GM19397 (cell line): ENCODE results near the gene CRABP1.
"Not testable (repeated sequence)": the region's sequence is repeated elsewhere in the genome, so short reads cannot be mapped to it uniquely, and the experiment has no call there.

ENCODE experiments used
- ATAC-seq: cut with Tn5 transposase; IDR thresholded peaks from one replicate; pipeline ENCODE4 v1.9.1; 2021; ENCODE audit warnings: mild to moderate bottlenecking, moderate library complexity; ENCODE audit not compliant: unreplicated experiment

The CRABP1 gene

DNA sequence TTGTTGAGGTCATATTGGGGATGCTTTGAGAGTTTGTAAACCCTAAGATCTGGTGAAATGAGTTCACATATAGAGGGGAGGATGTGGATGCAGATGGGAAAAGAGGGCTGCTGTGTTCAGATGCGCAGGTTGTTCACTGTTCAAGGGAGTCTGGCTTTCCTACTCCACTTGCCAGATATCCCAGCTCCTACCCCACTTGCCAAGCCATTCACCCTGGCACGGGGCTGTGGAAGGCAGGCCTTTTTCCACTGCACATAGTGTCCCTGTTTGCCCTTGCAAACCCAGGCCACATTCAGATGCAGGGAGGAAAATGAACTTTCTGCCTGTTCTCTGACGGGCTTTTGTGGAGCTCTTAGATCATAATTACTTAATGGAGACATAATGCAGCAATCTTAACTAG, 29.0 kb downstream of the CRABP1 start:
- ATAC-seq: no peak

DNA sequence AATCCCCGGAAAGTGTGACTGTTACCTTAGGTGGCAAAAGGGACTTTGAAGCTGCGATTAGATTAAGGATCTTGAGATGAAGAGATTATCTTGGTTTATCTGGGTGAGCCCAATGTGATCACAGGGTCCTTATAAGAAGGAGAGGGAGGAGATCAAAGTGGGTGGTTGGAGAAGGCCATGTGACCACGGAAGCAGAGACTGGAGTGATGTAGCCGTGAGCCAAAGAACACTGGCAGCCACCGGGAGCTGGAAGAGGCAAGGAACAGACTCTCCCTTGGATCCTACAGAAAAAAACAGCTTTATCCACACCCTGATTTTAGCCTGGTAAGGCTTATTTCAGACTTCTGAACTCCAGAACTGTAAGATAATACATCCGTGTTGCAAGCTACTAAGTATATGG, 29.9 kb downstream of the CRABP1 start:
- ATAC-seq: no peak

DNA sequence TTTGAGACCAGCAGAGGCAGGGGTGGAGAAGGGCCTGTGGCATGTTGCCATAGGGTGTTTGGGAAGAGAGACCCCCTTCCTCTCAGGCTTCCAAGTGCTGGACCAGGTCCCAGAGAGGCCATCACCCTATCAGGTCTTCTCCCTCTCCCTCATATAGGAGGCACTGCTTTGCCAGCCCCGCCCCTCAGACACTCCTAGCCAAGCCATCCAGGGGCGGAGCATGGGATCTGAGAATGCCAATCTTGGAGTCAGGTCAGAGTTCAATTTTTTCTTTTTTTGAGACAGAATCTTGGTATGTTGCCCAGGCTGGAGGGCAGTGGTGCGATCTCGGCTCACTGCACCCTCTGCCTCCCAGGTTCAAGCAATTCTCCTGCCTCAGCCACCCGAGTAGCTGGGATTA, 32.7 kb downstream of the CRABP1 start:
- no peak for ATAC-seq

- ATAC-seq: no peak
Observed at GRCh38 chr15:78374436-78375393, 34.6 kb downstream of the CRABP1 start.

DNA sequence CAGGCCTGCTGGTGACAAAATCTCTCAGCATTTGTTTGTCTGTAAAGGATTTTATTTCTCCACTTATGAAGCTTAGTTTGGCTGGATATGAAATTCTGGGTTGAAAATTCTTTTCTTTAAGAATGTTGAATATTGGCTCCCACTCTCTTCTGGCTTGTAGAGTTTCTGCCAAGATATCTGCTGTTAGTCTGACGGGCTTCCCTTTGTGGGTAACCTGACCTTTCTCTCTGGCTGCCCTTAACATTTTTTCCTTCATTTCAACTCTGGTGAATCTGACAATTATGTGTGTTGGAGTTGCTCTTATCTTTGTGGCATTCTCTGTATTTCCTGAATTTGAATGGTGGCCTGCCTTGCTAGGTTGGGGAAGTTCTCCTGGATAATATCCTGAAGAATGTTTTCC, 40.0 kb downstream of the CRABP1 start:
- not testable (repeated sequence) for ATAC-seq

GRCh38 chr15:78382114-78382880, 42.1 kb downstream of the CRABP1 start:
- no peak for ATAC-seq

DNA sequence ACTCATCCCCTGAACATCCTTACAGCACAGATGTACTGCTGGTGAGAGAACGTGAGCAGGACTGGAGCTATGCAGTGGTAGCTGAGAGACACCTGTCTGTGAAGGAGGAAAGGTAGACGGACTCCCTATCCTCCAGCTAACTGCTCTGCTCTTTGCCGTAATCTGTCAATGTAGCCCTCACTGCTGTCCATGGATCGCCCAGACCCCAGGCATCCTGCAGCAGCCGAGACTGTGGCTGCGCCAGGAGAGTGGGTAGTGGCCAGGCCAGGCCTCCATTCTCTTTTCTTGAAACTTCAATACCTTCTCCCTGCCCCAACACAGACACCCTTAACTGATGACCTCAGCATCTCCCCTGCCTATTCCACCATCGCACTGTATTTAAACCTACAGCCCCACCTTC, 44.5 kb downstream of the CRABP1 start:
- no peak for ATAC-seq

DNA sequence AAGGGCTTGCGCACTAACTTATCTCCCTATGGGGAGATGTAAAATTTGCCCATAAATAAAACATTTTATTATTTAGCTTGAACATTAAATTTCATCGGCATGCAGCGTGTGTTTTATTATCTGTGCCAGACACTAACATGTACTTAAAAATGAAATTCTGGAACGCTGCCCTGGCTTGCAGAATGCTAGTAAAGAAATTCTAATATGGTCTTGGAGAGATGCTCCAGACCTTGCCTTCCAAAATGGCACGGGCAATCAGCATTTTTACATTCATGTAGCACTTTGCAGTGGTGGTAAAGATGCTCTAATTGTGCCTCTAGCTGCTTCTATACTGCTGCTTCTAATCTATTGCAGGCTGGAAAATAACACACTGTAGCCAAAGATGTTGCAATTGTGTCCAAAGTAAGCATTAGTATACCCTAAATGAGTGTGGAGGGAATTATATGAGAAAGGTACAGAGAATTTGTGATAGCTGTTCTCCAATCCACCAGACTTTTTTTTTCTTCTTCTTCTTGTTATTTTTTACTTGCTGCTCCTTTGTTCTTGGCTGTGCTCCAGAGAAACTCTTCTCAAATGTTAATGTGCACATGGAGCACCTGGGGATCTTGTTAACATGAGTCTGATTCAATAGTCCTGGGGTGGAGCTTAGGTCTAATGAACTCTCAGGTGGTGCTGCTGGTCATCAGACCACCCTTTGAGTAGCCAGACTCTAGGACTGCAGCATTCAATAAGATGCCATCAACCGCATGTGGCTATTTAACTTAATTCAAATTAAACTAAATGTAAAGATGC, 47.3 kb downstream of the CRABP1 start:
- no peak for ATAC-seq

DNA sequence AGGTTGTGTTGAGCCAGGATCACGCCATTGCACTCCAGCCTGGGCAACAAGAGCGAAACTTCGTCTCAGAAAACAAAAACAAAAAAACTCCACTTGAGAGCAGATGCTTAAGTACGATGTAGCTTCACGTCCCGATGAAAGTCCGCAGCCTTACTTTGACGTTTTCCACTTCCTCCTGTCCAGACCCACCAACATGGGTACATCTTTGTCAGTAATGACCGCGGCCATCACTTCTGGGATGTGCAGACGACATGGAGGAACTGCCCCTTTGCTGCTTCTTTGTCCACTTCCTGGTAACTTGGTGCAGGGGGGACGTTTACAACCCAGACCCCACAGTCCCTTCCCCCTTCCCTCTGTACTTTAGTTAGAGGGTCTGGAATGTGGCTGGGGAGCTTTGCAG, 48.7 kb downstream of the CRABP1 start:
- no peak for ATAC-seq

DNA sequence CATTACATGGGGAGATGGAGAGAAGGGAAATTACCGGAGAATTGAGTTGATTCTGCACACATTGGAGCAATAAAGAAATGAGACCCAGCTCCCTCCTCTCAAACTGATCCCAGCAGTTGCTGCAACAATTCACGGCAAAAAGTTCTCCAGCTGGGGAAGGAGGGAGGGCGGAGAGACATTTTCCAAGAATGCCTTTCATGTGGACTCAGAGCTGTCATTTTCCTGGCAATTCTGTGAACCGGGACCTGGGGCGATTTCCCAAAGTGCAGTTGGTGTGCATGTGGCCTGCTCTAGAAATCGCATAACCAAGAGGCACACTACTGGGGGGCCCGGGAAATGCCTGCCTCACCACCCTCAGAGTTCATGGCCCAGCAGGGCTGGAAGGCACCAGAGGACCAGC, 49.2 kb downstream of the CRABP1 start:
- no peak for ATAC-seq

GRCh38 chr15:78389738-78390137, 49.6 kb downstream of the CRABP1 start:
- ATAC-seq: no peak

GRCh38 chr15:78390242-78390641, 50.1 kb downstream of the CRABP1 start:
- ATAC-seq: no peak

- no peak for ATAC-seq
Observed at GRCh38 chr15:78390826-78391225, 50.7 kb downstream of the CRABP1 start.

DNA sequence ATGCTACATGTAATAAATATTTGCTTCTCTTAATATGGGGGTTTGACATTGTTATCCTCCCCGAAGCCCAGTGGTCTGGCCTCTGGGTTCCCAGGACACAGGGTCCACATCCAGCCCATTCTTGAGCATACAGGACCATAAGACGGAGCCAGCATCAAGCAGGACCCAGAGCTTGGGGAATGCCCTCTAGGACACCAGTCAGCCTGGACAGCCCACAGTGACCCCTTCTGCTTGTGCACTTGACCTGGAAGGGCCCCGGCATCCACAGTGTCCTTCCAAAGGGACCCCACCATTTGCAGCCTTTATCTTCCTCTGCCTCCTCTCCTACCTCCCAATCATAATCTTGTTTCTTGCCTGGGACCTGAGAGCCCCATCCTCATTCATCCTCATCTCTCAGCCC, 51.6 kb downstream of the CRABP1 start:
- ATAC-seq: no peak

- ATAC-seq: no peak
Observed at GRCh38 chr15:78392430-78392829, 52.3 kb downstream of the CRABP1 start.

DNA sequence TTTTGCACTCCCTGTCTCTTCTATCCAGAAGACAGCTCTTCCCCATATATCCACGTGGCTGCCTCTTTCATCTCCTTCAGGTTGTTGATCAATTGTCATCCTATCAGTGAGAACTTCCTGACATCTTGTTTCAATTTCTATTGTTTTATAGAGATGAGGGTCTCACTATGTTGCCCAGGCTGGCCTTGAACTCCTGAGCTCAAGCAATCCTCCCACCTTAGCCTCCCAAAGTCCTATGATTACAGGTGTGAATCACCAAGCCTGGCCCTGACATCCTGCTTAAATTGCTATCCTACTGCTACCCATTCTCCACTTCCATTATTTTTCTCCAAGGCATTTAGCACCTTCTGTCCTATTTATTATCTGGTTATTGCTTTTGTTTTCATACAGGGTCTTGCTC, 53.0 kb downstream of the CRABP1 start:
- no peak for ATAC-seq

- ATAC-seq: no peak
Observed at GRCh38 chr15:78394026-78394425, 53.9 kb downstream of the CRABP1 start.

GRCh38 chr15:78394981-78395616, 54.9 kb downstream of the CRABP1 start:
- ATAC-seq: no peak

DNA sequence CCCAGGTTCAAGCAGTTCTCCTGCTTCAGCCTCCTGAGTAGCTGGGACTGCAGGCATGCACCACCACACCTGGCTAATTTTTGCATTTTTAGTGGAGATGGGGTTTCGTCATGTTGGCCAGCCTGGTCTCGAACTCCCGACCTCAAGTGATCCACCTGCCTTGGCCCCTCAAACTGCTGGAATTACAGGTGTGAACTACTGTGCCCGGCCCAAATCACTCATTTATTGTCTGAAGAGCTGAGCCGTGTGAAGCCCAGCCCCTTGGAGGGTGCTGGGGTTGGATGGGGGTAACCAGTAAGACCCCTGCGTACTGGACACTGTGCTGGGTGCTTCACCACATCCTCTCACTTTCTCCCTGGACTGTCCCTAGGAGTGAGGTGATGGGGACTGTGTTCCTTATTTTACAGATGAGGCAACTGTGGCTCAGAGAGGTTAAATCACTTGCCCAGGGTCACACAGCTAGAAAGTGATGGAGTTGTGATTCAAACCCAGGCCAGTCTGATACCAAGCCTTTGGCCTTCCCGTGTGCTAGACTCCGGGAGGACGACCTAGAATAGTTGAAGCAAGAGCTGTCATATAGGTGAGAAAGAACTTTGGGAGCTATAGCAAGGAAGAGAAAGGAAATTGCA, 56.1 kb downstream of the CRABP1 start:
- ATAC-seq: no peak

- ATAC-seq: no peak
Observed at GRCh38 chr15:78396976-78397375, 56.8 kb downstream of the CRABP1 start.
